Mesenchymal stem cell (in vitro differentiated cells and primary cell): Measurements from ENCODE around the gene SPNS3.

Source experiments
- DNase-seq: peaks from one replicate; pipeline ENCODE4 v3.0.0-alpha.2; 2013
- H2AFZ ChIP-seq: one replicate; pipeline ENCODE4 v1.6.1; 2013; ENCODE audit warnings: low read depth, mild to moderate bottlenecking, control low read depth, inconsistent platforms, low read length, moderate library complexity
- H2AK5ac ChIP-seq: 2 replicates; pipeline ENCODE4 v1.6.1; 2013; ENCODE audit warnings: low read length, moderate library complexity, mild to moderate bottlenecking, inconsistent platforms; ENCODE audit not compliant: severe bottlenecking
- H2BK120ac ChIP-seq: one replicate; pipeline ENCODE4 v1.6.1; 2013; ENCODE audit warnings: low read depth, mild to moderate bottlenecking, inconsistent platforms, low read length, moderate library complexity
- H2BK12ac ChIP-seq, 2 experiments: one replicate each; pipeline ENCODE4 v1.6.1; 2013; ENCODE audit warnings: inconsistent platforms in 2 of 2, low read length in 2 of 2, mild to moderate bottlenecking in 2 of 2, moderate library complexity in 2 of 2, control low read depth in 1 of 2
- H2BK15ac ChIP-seq: one replicate; pipeline ENCODE4 v1.6.1; 2013; ENCODE audit warnings: mild to moderate bottlenecking, low read depth, inconsistent platforms; ENCODE audit not compliant: poor library complexity, severe bottlenecking
- H2BK5ac ChIP-seq: 2 replicates; pipeline ENCODE4 v1.6.1; 2013; ENCODE audit warnings: low read depth, mild to moderate bottlenecking, low read length, control low read depth, inconsistent platforms; ENCODE audit not compliant: poor library complexity, severe bottlenecking
- H3K14ac ChIP-seq, 2 experiments: one replicate each; pipeline ENCODE4 v1.6.1; 2013; ENCODE audit warnings: inconsistent platforms in 2 of 2, low read length in 2 of 2, control low read depth in 1 of 2, mild to moderate bottlenecking in 1 of 2, moderate library complexity in 1 of 2
- H3K18ac ChIP-seq, 2 experiments: one replicate each; pipeline ENCODE4 v1.6.1; 2013; ENCODE audit warnings: inconsistent platforms in 2 of 2, low read length in 2 of 2, control low read depth in 1 of 2, low read depth in 1 of 2, mild to moderate bottlenecking in 1 of 2
- H3K23ac ChIP-seq, 2 experiments: one replicate each; pipeline ENCODE4 v1.6.1; 2013; ENCODE audit warnings: inconsistent platforms in 2 of 2, low read length in 2 of 2, mild to moderate bottlenecking in 2 of 2, moderate library complexity in 2 of 2, control low read depth in 1 of 2
- H3K27ac ChIP-seq: 2 replicates; pipeline ENCODE4 v1.5.1; 2013; ENCODE audit warnings: mild to moderate bottlenecking, moderate library complexity, low read length, control low read depth, inconsistent platforms; ENCODE audit not compliant: poor library complexity, severe bottlenecking
- H3K27me3 ChIP-seq, 2 experiments: 2 replicates each; pipeline versions ENCODE4 v1.6.1 to v1.7.0; 2013; ENCODE audit warnings: low read length in 2 of 2, mild to moderate bottlenecking in 2 of 2, moderate library complexity in 2 of 2, control low read depth in 1 of 2, inconsistent platforms in 1 of 2; ENCODE audit not compliant: control insufficient read depth in 1 of 2, insufficient read depth in 1 of 2
- H3K36me3 ChIP-seq, 2 experiments: 2 replicates each; pipeline versions ENCODE4 v1.6.1 to v1.7.0; 2013; ENCODE audit warnings: low read length in 2 of 2, control low read depth in 1 of 2, inconsistent platforms in 1 of 2, low read depth in 1 of 2, mild to moderate bottlenecking in 1 of 2; ENCODE audit not compliant: insufficient read depth in 2 of 2, control insufficient read depth in 1 of 2
- H3K4ac ChIP-seq, 2 experiments: one replicate each; pipeline ENCODE4 v1.6.1; 2013; ENCODE audit warnings: inconsistent platforms in 2 of 2, low read length in 2 of 2, mild to moderate bottlenecking in 2 of 2, moderate library complexity in 2 of 2, control low read depth in 1 of 2, low read depth in 1 of 2
- H3K4me1 ChIP-seq: 2 replicates; pipeline ENCODE4 v1.6.1; 2013; ENCODE audit warnings: low read depth, low read length, control low read depth; ENCODE audit not compliant: control insufficient read depth, insufficient read depth
- H3K4me2 ChIP-seq: 2 replicates; pipeline ENCODE4 v1.6.1; 2013; ENCODE audit warnings: low read length, mild to moderate bottlenecking, inconsistent platforms; ENCODE audit not compliant: poor library complexity, severe bottlenecking
- H3K4me3 ChIP-seq, 2 experiments: 2 replicates each; pipeline versions ENCODE4 v1.5.1 to v1.7.0; 2013; ENCODE audit warnings: low read length in 2 of 2, mild to moderate bottlenecking in 2 of 2, control low read depth in 1 of 2, low read depth in 1 of 2; ENCODE audit not compliant: insufficient read depth in 1 of 2
- H3K79me1 ChIP-seq: replicated peaks from 2 replicates; pipeline ENCODE4 v1.6.1; 2013; ENCODE audit warnings: mild to moderate bottlenecking, control low read depth, low read length, inconsistent platforms; ENCODE audit not compliant: poor library complexity, severe bottlenecking
- H3K9ac ChIP-seq: 2 replicates; pipeline ENCODE4 v1.7.0; 2013; ENCODE audit warnings: mild to moderate bottlenecking, low read length, moderate library complexity
- H3K9me3 ChIP-seq: 2 replicates; pipeline ENCODE4 v1.7.0; 2013; ENCODE audit warnings: mild to moderate bottlenecking, low read length; ENCODE audit not compliant: control insufficient read depth
- H4K8ac ChIP-seq: one replicate; pipeline ENCODE4 v1.6.1; 2013; ENCODE audit warnings: inconsistent platforms, mild to moderate bottlenecking, low read length, moderate library complexity
- H4K91ac ChIP-seq: one replicate; pipeline ENCODE4 v1.6.1; 2013; ENCODE audit warnings: mild to moderate bottlenecking, low read length, inconsistent platforms
- WGBS: methylation state at CpG from one replicate; pipeline ENCODE4 v1.1.7; 2013; ENCODE audit warnings: mixed read lengths; 5-methylcytosine and 5-hydroxymethylcytosine counted together

Gene SPNS3

DNA sequence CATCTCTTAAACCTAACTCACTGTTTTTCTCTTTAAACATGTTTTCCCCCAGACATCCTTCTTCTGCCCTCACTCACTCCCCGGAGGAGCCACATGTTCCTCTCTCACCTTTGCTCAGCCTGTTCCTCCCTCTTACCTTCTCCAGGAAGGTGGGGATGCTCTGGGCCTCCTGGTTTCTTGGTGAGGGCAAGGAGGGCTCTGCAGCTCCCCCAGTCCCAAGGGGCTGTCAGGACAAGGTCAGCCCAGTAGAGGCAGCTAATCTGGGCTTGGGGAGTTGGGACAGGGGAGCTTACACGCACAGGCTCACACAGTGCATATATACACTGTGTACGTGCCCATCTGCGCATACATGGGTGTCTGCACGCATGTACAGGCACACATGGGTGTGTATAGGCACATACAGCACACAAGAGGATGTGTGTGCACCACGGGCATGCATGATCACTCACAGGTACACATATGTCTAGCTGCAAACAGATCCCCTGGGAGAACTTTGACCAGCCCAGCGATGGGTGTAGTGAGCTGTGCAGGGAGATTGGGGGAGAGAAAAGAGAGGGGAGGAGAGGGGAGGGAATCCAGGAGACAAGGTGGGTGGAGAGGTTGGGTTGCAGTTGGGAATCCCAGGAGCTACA lies 28.6 kb upstream of the SPNS3 start:
- no peak for DNase-seq
- Histone ChIP-seq H3K4me2 (no peak overlapping the region), H3K79me1 (no peaks in the 10 kb centered on the region), H2BK5ac (no peak overlapping the region), H2BK15ac (no peak overlapping the region), H4K91ac (no peak overlapping the region), H2BK12ac (no peak overlapping the region), H2BK120ac (no peak overlapping the region), H4K8ac (no peak overlapping the region), H3K4me3 (no peak overlapping the region), H3K9me3 (no peaks in the 10 kb centered on the region), H2AFZ (no peak overlapping the region), H3K36me3 (no peaks in the 10 kb centered on the region), H3K4me1 (no peaks in the 10 kb centered on the region), H3K9ac (no peak overlapping the region), H3K27ac (no peak overlapping the region), H3K27me3 (no peaks in the 10 kb centered on the region), H3K14ac (no peak overlapping the region), H3K23ac (peak overlapping the region in 1 of 2 experiments; percentile 16), H2AK5ac (no peak overlapping the region), H3K18ac (no peak overlapping the region), H3K4ac (no peak overlapping the region)
- 87% methylated on average over 7 of the region's 7 CpGs for WGBS

DNA sequence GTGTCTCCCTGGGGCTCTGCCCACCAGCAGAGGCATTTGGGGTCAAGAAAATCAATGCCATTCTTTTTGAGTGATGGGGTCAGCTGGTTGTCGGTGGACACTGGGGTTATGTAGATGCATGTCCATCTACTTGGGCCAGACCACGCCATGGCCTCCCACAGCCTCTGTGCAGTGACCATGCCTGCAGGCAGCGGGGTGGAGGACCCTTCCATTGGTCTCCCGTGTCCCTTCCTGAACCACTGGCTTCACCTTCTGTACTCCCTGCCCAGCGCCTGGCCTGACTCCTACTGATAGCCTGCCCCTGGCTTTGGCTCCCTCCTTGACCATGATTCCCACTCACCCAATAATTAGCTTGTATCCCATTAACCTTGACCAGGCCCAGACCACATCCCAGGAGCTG lies 28.0 kb upstream of the SPNS3 start:
- DNase-seq, result no peak
- no peak overlapping the region for H4K8ac ChIP-seq
- H3K79me1 ChIP-seq, result no peaks in the 10 kb centered on the region
- H2AK5ac ChIP-seq, result no peak overlapping the region
- no peak overlapping the region for H4K91ac ChIP-seq
- no peak overlapping the region for H2AFZ ChIP-seq
- 85% methylated on average over 5 of the region's 5 CpGs for WGBS
- no peaks in the 10 kb centered on the region for H3K27me3 ChIP-seq
- H3K9ac ChIP-seq, result no peak overlapping the region
- H3K9me3 ChIP-seq, result no peaks in the 10 kb centered on the region
- H2BK5ac ChIP-seq, result no peak overlapping the region
- no peak overlapping the region for H3K14ac ChIP-seq
- no peak overlapping the region for H3K27ac ChIP-seq
- no peak overlapping the region for H2BK15ac ChIP-seq
- no peak overlapping the region for H3K4ac ChIP-seq
- no peak overlapping the region for H3K18ac ChIP-seq
- no peaks in the 10 kb centered on the region for H3K4me1 ChIP-seq
- no peak overlapping the region for H3K4me3 ChIP-seq
- H2BK12ac ChIP-seq, result no peak overlapping the region
- no peak overlapping the region for H2BK120ac ChIP-seq
- H3K23ac ChIP-seq, result no peak overlapping the region
- H3K4me2 ChIP-seq, result no peak overlapping the region
- H3K36me3 ChIP-seq, result no peaks in the 10 kb centered on the region

DNA sequence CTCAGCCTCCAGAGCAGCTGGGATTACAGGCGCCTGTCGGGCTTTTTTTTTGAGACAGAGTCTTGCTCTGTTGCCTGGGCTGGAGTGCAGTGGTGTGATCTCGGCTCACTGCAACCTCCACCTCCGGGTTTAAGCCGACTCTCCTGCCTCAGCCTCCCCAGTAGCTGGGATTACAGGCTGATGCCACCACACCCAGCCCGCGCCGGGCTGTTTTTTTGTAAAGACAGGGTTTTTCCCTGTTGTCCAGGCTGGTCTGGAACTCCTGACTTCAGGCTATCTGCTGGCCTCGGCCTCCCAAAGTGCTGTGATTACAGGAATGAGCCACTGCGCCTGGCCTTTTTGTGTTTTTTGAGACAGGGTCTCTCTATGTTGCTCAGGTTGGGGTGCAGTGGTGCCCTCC lies 27.4 kb upstream of the SPNS3 start:
- Histone ChIP-seq H3K14ac (no peak overlapping the region), H3K27ac (no peak overlapping the region), H3K9ac (no peak overlapping the region), H3K79me1 (no peaks in the 10 kb centered on the region), H4K91ac (no peak overlapping the region), H2AFZ (no peak overlapping the region), H3K4me2 (no peak overlapping the region), H2AK5ac (no peak overlapping the region), H3K18ac (no peak overlapping the region), H3K36me3 (no peaks in the 10 kb centered on the region), H3K27me3 (no peaks in the 10 kb centered on the region), H2BK120ac (no peak overlapping the region), H3K23ac (no peak overlapping the region), H2BK15ac (no peak overlapping the region), H4K8ac (no peak overlapping the region), H3K4me3 (no peak overlapping the region), H2BK5ac (no peak overlapping the region), H3K4me1 (no peaks in the 10 kb centered on the region), H3K9me3 (no peaks in the 10 kb centered on the region), H3K4ac (no peak overlapping the region), H2BK12ac (no peak overlapping the region)
- 91% methylated on average over 10 of the region's 10 CpGs for WGBS
- DNase-seq, result no peak

DNA sequence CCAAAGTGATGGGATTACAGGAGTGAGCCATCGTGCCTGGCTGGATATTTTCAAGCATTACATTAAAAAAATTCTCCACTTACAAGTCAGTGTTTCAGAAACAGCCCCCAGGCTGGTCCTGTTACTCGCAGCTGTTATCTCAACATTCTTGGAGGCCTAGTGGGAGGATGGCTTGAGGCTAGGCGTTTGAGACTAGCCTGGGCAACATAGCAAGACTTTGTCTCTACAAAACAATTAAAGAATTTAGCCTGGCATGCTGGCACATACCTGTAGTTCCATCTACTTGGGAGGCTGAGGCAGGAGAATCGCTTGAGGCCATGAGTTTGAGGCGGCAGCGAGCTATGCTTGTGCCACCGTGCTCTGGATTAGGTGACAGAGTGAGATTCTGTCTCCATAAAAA lies 26.5 kb upstream of the SPNS3 start:
- H3K4me1 ChIP-seq, result no peaks in the 10 kb centered on the region
- no peaks in the 10 kb centered on the region for H3K36me3 ChIP-seq
- no peak for DNase-seq
- H2BK12ac ChIP-seq, result no peak overlapping the region
- no peak overlapping the region for H2AFZ ChIP-seq
- H2BK120ac ChIP-seq, result no peak overlapping the region
- no peak overlapping the region for H4K8ac ChIP-seq
- H3K79me1 ChIP-seq, result no peaks in the 10 kb centered on the region
- H4K91ac ChIP-seq, result no peak overlapping the region
- H3K9ac ChIP-seq, result no peak overlapping the region
- no peak overlapping the region for H2BK15ac ChIP-seq
- H3K23ac ChIP-seq, result no peak overlapping the region
- no peak overlapping the region for H3K14ac ChIP-seq
- H2AK5ac ChIP-seq, result no peak overlapping the region
- no peak overlapping the region for H3K4me3 ChIP-seq
- WGBS, result 94% methylated on average over 5 of the region's 7 CpGs
- no peak overlapping the region for H2BK5ac ChIP-seq
- H3K27me3 ChIP-seq, result no peaks in the 10 kb centered on the region
- H3K4ac ChIP-seq, result no peak overlapping the region
- no peak overlapping the region for H3K4me2 ChIP-seq
- no peak overlapping the region for H3K27ac ChIP-seq
- H3K18ac ChIP-seq, result no peak overlapping the region
- H3K9me3 ChIP-seq, result no peaks in the 10 kb centered on the region
